Tibial nerve (tissue), 4 donors: ENCODE results near the gene B4GALT5.
"Not testable (repeated sequence)": the region's sequence is repeated elsewhere in the genome, so short reads cannot be mapped to it uniquely, and the experiment has no call there.

Experiments
- CTCF ChIP-seq, 5 experiments: fragments of 200-600 bp in 3 of 5; fragments of 450-650 bp in 2 of 5; sonication (generic) in 3 of 5; IDR thresholded peaks; one replicate each; pipeline ENCODE4 v1.5.1; 2016 to 2019; ENCODE audit warnings: antibody characterized with exemption in 5 of 5, mild to moderate bottlenecking in 3 of 5, moderate library complexity in 2 of 5
- EP300 ChIP-seq, 2 donors: sonication (generic); formaldehyde crosslinking; IDR thresholded peaks; one replicate each; pipeline ENCODE4 v1.6.1; 2017; ENCODE audit warnings: antibody characterized with exemption in 2 of 2, mild to moderate bottlenecking in 1 of 2

- not testable (repeated sequence) for TF ChIP-seq CTCF, EP300 (IDR thresholded peaks at IDR 0.05)
Measured at GRCh38 chr20:49721326-49721725, 7.6 kb upstream of the B4GALT5 start.
